DOHH2 (cell line): ENCODE results near the gene RELN.

ENCODE experiments used
- H3F3A ChIP-seq: fragments of 200-600 bp; sonication (generic), shearing (Covaris generic); 2 replicates; pipeline ENCODE4 v1.6.0; 2016; ENCODE audit warnings: antibody characterized with exemption, mild to moderate bottlenecking; ENCODE audit not compliant: control insufficient read depth, insufficient read depth
- H3K27ac ChIP-seq: fragments of 200-600 bp; sonication (generic); 2 replicates; pipeline ENCODE4 v1.5.1; 2014; ENCODE audit warnings: low read depth, mild to moderate bottlenecking, low read length, moderate library complexity
- H3K27me3 ChIP-seq: fragments of 200-600 bp; sonication (generic); 2 replicates; pipeline ENCODE4 v1.6.1; 2014; ENCODE audit warnings: mild to moderate bottlenecking, low read length, mixed read lengths; ENCODE audit not compliant: control insufficient read depth
- H3K36me3 ChIP-seq: fragments of 200-600 bp; sonication (generic); 2 replicates; pipeline ENCODE4 v1.6.1; 2014; ENCODE audit warnings: mild to moderate bottlenecking, low read length, moderate library complexity, mixed read lengths; ENCODE audit not compliant: control insufficient read depth
- H3K4me1 ChIP-seq: fragments of 200-600 bp; sonication (generic); 2 replicates; pipeline ENCODE4 v1.6.1; 2014; ENCODE audit warnings: mild to moderate bottlenecking, low read length, mixed read lengths; ENCODE audit not compliant: control insufficient read depth
- H3K4me2 ChIP-seq: fragments of 200-600 bp; sonication (generic); 2 replicates; pipeline ENCODE4 v1.6.0; 2014; ENCODE audit warnings: mild to moderate bottlenecking, low read length, moderate library complexity
- H3K4me3 ChIP-seq: fragments of 200-600 bp; sonication (generic); 2 replicates; pipeline ENCODE4 v1.5.1; 2014; ENCODE audit warnings: mild to moderate bottlenecking, low read length, mixed read lengths
- H3K79me2 ChIP-seq: fragments of 200-600 bp; sonication (generic); 2 replicates; pipeline ENCODE4 v1.6.1; 2014; ENCODE audit warnings: mild to moderate bottlenecking, low read length, mixed read lengths; ENCODE audit not compliant: control insufficient read depth
- H3K9me2 ChIP-seq: fragments of 200-600 bp; sonication (generic); replicated peaks from 2 replicates; pipeline ENCODE4 v1.6.1; 2014; ENCODE audit warnings: mild to moderate bottlenecking, low read length, mixed read lengths; ENCODE audit not compliant: control insufficient read depth
- H3K9me3 ChIP-seq: fragments of 200-600 bp; sonication (generic); 2 replicates; pipeline ENCODE4 v1.6.1; 2014; ENCODE audit warnings: antibody characterized with exemption, low read length, mixed read lengths; ENCODE audit not compliant: control insufficient read depth, insufficient read depth
- H4K20me1 ChIP-seq: fragments of 200-600 bp; sonication (generic); 2 replicates; pipeline ENCODE4 v1.6.0; 2014; ENCODE audit warnings: low read depth, mild to moderate bottlenecking, antibody characterized with exemption, low read length, moderate library complexity; ENCODE audit not compliant: control insufficient read depth, insufficient read depth
- CTCF ChIP-seq: fragments of 200-600 bp; sonication (generic); IDR thresholded peaks from one replicate; pipeline ENCODE4 v1.5.1; 2014; ENCODE audit warnings: antibody characterized with exemption, mild to moderate bottlenecking, low read depth, low read length; ENCODE audit not compliant: poor library complexity, severe bottlenecking
- EZH2phosphoT487 ChIP-seq: fragments of 200-600 bp; sonication (generic); IDR thresholded peaks from 2 replicates; pipeline ENCODE4 v1.6.1; 2017; ENCODE audit warnings: borderline replicate concordance, mild to moderate bottlenecking, antibody characterized with exemption, low read length, moderate library complexity, mixed read lengths

Gene RELN

GRCh38 chr7:103934508-103934907 lies 55.0 kb downstream of the RELN start:
- Histone ChIP-seq H3K36me3 (no peaks in the 10 kb centered on the region), H3K4me3 (no peak overlapping the region), H3K27ac (no peak overlapping the region), H3K79me2 (no peaks in the 10 kb centered on the region), H3K9me3 (no peaks in the 10 kb centered on the region), H3K27me3 (no peaks in the 10 kb centered on the region), H3K4me1 (no peaks in the 10 kb centered on the region), H3K9me2 (no peaks in the 10 kb centered on the region), H3K4me2 (no peak overlapping the region), H4K20me1 (no peaks in the 10 kb centered on the region), H3F3A (no peaks in the 10 kb centered on the region)
- TF ChIP-seq EZH2phosphoT487: no peak
- TF ChIP-seq CTCF: no peak

- Histone ChIP-seq H4K20me1 (no peaks in the 10 kb centered on the region), H3K9me3 (no peaks in the 10 kb centered on the region), H3F3A (no peaks in the 10 kb centered on the region), H3K36me3 (no peaks in the 10 kb centered on the region), H3K27me3 (no peaks in the 10 kb centered on the region), H3K4me1 (no peaks in the 10 kb centered on the region), H3K4me3 (no peak overlapping the region), H3K4me2 (no peak overlapping the region), H3K79me2 (no peaks in the 10 kb centered on the region), H3K27ac (no peak overlapping the region), H3K9me2 (no peaks in the 10 kb centered on the region)
- no peak for TF ChIP-seq CTCF
- TF ChIP-seq EZH2phosphoT487: no peak
Observed at GRCh38 chr7:103932389-103932788, 57.1 kb downstream of the RELN start.

- Histone ChIP-seq H3K27me3 (no peaks in the 10 kb centered on the region), H3K27ac (no peak overlapping the region), H4K20me1 (no peaks in the 10 kb centered on the region), H3K36me3 (no peaks in the 10 kb centered on the region), H3F3A (no peaks in the 10 kb centered on the region), H3K9me3 (no peaks in the 10 kb centered on the region), H3K4me2 (no peak overlapping the region), H3K79me2 (no peaks in the 10 kb centered on the region), H3K4me1 (no peaks in the 10 kb centered on the region), H3K4me3 (no peak overlapping the region), H3K9me2 (no peaks in the 10 kb centered on the region)
- TF ChIP-seq CTCF (no peak), EZH2phosphoT487 (no peak)
Observed at GRCh38 chr7:103929901-103930311, 59.6 kb downstream of the RELN start.

GRCh38 chr7:103928581-103928980 lies 60.9 kb downstream of the RELN start:
- no peaks in the 10 kb centered on the region for H3K36me3 ChIP-seq
- H3K9me2 ChIP-seq: no peaks in the 10 kb centered on the region
- no peak overlapping the region for H3K4me3 ChIP-seq
- H3K79me2 ChIP-seq: no peaks in the 10 kb centered on the region
- no peaks in the 10 kb centered on the region for H4K20me1 ChIP-seq
- no peaks in the 10 kb centered on the region for H3K27me3 ChIP-seq
- H3K4me2 ChIP-seq: no peak overlapping the region
- no peaks in the 10 kb centered on the region for H3F3A ChIP-seq
- no peaks in the 10 kb centered on the region for H3K9me3 ChIP-seq
- no peak for TF ChIP-seq EZH2phosphoT487
- no peak for TF ChIP-seq CTCF
- H3K27ac ChIP-seq: no peak overlapping the region
- no peaks in the 10 kb centered on the region for H3K4me1 ChIP-seq
